LNCAP (cell line): Measurements from ENCODE around the gene SHROOM1.

ENCODE experiments used
- TF ChIP-seq, protein P1 (sequence below): fragments of 450-650 bp; IDR thresholded peaks from 2 replicates; pipeline ENCODE4 v1.5.1; 2017; ENCODE audit warnings: mild to moderate bottlenecking

The SHROOM1 gene

DNA sequence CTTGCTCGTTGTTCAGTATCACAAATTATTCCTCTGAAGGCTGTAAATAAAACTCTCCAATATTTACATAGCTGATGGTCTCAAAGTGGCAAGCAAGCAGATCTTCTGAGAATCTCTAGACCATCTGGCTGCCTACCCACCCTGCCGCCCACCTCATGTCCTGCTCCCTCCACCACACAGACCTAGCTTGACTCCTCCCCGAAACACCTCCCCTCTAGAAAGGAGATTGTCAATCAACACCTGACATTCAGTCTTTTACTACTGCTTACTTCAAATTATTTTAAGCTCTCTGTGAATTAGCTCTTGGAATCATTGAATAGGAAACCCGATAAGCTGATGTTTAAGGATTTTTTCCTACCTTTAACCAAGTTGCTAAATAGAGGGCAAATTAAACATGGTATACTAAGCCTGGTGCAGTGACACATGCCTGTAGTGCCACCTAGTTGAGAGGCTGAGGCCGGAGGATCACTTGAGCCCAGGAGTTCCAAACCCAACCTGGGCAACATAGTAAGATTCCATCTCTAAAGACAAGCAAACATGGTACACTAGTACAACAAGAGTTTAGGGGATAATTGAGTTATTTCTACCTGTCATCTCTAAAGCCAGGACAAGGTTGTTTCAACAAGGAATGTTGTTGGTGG, 28.3 kb downstream of the SHROOM1 start:
- TF ChIP-seq, protein P1, sequence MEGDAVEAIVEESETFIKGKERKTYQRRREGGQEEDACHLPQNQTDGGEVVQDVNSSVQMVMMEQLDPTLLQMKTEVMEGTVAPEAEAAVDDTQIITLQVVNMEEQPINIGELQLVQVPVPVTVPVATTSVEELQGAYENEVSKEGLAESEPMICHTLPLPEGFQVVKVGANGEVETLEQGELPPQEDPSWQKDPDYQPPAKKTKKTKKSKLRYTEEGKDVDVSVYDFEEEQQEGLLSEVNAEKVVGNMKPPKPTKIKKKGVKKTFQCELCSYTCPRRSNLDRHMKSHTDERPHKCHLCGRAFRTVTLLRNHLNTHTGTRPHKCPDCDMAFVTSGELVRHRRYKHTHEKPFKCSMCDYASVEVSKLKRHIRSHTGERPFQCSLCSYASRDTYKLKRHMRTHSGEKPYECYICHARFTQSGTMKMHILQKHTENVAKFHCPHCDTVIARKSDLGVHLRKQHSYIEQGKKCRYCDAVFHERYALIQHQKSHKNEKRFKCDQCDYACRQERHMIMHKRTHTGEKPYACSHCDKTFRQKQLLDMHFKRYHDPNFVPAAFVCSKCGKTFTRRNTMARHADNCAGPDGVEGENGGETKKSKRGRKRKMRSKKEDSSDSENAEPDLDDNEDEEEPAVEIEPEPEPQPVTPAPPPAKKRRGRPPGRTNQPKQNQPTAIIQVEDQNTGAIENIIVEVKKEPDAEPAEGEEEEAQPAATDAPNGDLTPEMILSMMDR = no peak

DNA sequence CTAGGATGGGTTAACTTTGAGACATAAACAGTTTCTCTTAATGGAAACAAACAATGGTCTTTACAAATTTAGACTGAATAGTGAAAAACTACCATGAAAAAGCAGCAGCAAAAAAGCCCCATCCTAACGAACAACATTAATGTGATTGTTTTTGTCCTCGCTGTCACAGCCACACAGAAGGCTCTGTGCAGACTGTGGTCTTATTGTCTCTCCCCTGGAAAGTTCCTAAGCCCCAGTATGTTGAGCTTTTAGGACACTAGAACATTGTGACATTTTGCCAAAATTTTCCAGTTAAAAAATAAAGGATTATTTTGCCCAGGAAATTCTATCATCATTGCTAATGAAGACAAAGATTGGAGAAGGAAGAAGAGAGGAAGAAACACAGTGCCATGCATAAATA, 29.9 kb downstream of the SHROOM1 start:
- TF ChIP-seq, protein P1 = no peak

DNA sequence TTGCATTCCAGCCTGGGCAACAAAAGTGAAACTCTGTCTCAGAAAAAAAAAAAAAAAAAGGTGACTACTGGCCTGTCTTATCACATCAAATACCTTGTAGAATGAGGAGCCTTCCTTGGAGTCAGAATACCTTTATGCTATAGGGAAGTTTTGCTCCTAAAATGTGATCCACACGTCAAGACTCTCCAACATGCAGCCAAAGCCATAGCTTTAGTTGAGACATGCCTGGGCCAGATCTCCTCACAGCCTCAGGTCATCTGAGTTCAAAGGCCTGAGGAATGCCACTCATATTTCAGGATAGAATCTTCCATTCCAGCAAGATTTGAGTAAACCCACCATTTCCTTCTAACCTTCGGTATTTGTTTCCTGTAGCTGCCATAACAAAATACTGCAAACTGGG, 31.1 kb downstream of the SHROOM1 start:
- TF ChIP-seq, protein P1 = no peak

DNA sequence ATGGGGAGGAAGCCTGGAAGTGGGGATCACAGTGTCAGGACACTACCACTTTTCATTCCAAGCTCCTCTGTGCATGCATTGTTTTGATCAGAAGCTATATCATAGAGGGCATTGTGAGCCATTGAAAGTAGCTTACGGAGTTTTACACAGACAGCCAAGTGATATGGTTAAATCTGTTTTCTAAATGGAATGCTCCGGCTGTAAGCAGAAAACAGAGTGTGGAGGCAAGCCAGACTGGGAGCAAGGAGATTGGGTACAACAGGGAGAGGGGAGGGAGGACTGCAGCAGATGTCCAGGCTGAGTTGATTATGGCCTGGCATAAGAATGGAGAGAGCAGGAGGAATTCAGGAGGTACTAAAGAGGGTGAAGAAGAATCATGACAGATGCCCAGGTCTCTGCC, 32.8 kb downstream of the SHROOM1 start:
- TF ChIP-seq, protein P1 = no peak

DNA sequence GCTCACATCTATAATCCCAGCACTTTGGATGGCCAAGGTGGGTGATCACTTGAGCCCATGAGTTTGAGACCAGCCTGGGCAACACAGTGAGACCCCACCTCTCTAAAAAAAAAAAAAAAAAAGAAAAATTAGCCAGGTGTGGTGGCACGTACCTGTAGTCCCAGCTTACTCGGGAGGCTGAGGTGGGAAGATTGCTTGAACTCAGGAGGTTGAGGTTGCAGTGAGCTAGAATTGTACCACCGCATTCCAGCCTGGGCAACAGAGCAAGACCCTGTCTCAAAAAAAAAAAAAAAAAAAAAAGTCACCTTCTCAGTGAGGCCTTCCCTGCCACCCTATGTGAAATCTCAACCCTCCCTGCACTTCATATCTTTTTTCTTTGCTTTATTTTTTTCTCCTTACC, 39.4 kb downstream of the SHROOM1 start:
- TF ChIP-seq, protein P1 = no peak

DNA sequence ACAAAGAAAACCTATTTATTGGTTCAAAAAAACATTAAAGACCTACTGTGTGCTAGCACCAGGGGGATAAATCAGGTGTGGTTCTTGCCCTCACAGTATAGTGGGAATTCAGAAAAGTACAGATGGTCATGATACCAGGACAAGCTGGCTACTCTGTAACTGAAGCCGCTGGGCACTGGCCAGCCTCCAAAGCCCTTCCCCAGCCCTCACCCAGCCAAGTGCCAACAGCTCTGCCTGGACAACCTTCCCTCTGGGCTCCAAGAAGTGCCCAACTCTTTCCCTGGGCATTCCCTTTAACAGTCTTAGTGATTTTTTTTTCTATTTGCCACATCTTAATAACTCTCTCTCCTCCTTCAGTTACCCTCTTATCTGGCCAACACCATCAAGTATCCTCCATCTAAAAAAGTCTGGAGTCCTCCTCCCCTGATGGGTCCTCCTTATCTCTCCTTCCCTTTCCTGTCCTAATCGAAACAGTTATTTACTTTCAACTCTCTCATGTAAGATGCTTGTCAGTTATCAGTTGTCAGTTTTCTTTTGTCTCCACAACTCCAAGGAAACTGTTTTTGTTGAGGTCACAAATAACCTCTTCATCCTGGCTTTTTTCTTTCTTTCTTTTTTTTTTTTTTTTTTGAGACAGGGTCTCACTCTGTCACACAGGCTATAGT, 40.1 kb downstream of the SHROOM1 start:
- TF ChIP-seq, protein P1 = no peak

DNA sequence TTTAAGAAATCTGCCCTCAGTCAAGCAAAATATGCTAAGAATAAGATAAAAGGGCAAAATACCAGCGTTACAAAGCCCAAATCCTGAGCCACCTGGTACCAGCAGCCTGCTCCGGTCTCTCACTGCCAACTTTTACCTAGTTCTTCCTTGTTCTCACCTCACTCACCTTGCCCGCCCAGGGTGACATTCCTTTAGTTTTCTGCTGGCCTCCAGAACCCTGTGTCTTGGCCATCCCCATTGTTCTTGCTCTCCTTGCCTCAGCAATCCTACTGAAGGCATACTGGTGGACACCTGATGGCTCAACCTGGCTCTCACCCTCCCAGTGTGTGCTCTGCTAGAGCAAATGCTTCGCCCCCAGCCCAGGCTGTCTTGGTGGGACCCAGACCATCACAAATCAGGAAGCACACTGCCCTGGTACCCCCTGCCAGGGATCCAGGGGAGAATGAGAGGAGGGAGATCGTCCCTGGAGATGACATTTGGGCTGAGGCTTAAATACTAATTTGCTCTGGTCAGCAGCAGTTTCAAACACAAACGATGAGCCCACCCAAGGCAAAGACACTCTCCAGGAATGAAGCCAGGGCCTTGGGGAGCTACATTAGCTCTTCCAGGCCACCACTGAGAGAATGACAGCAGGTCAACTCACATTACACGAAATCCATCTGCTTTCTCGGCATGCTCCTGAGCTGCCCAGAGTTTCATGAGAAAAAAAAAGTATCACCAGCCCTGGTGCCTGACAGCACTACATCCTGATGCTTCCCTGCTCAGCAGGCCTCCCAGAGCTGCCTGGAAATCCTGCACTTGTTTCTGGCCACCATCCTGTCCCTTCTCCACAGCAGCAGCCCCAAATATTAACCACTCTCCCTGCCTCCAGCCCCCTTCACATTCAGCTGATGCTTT, 41.2 kb downstream of the SHROOM1 start:
- TF ChIP-seq, protein P1 = no peak
